ENCODE data around the gene MAN1A2. TPM values are rescaled to one million over a fixed set of nuclear protein-coding genes. Genes with fewer than 3 reads are reported as not detected.
A peak's percentile ranks its signal among the peaks of the same experiment; 100 is the strongest.

Gene MAN1A2
- total and polyA plus RNA-seq, 10 of the 15 experiments (the other 5 are each of a cell fraction or from before 2014, with no cell fraction given), result 2.8 to 23.6 (median 16.0) TPM

DNA sequence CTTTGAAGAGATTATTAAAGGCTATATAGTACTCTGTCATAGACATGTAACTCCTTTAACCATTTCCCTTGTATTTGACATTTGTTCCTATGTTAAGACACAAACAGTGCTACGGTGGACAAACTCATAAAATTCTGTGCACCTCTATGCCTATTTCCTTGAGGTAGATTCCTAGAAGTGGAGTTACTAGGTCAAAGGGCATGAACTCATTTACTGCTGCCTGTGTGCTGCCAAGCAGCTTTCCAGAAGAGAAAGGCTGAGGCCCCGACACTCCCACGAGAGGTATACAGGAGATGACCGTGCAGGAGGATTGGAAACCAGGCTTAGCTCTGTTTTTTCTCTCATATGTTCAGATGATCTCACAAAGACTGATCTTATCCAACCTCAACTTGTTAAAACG, 204.2 kb downstream of the MAN1A2 start:
- H3K9me3 ChIP-seq (replicated peaks; ENCODE audit: control insufficient read depth, insufficient read depth, low read length), result no peaks in the 10 kb centered on the region
- no peaks in the 10 kb centered on the region for H3K36me3 ChIP-seq (ENCODE audit: control insufficient read depth in 2 of 2, insufficient read depth in 2 of 2, low read length in 1 of 2)
- peaks cover 0 to 3% of the 10 kb centered on the region in 2 experiments; a peak in 3 of 4 replicates for H3K27me3 ChIP-seq (replicated peaks in 1 of 2; ENCODE audit: control insufficient read depth in 2 of 2, insufficient read depth in 2 of 2, low read length in 1 of 2)
- no peak overlapping the region for H3K27ac ChIP-seq (ENCODE audit: control insufficient read depth, insufficient read depth)
- BruUV-seq (replicated peaks), result no TSS peak
- no peak overlapping the region for H3K9ac ChIP-seq (ENCODE audit: control insufficient read depth, insufficient read depth, low read length)
- CTCF ChIA-PET, result interaction anchor here (1.2 kb wide), 1 partner anchor 37 kb away, joined by 3 read pairs; no protein-coding TSS in a partner anchor
- 27% methylated on average over 5 of the region's 5 CpGs for WGBS (ENCODE audit: insufficient coverage, insufficient replicate concordance, low lambda C conversion rate, missing lambda C conversion rate)
- no peak overlapping the region for H3K4me2 ChIP-seq (ENCODE audit: control insufficient read depth, insufficient read depth)
- H3K79me2 ChIP-seq (ENCODE audit: control insufficient read depth, insufficient read depth, low read length), result no peaks in the 10 kb centered on the region
- SMC1A ChIA-PET (ENCODE audit: uncharacterized antibody, unreplicated experiment), result interaction anchor here (1.1 to 1.2 kb wide), 2 partner anchors 9 to 36 kb away, joined by 3 to 4 read pairs; no protein-coding TSS in a partner anchor
- FAIRE-seq (no peak), ATAC-seq (no peak), DNase-seq (ENCODE audit: low read depth, low spot score) (no peak)
- no peak overlapping the region for H3K4me3 ChIP-seq
- no peaks in the 10 kb centered on the region for H4K20me1 ChIP-seq (ENCODE audit: control insufficient read depth, insufficient read depth)
- H3K4me1 ChIP-seq (ENCODE audit: control insufficient read depth, insufficient read depth, low read length), result no peaks in the 10 kb centered on the region
- POLR2A ChIA-PET, result no interaction called here
- no peak overlapping the region for H2AFZ ChIP-seq (ENCODE audit: control insufficient read depth, low read depth, low read length)
- in situ Hi-C loops (cut with MboI), result no loop called here
- no peak for TF ChIP-seq IRF4 (IDR thresholded peaks at IDR 0.05; ENCODE audit: low read depth, low read length)
- RAD21 ChIA-PET (ENCODE audit: unreplicated experiment), result no interaction called here
- intact Hi-C loops (cut with micrococcal nuclease; ENCODE audit: unreplicated experiment), result no loop called here

- ChIA-PET CTCF (no interaction called here), RAD21 (ENCODE audit: unreplicated experiment) (no interaction called here), SMC1A (ENCODE audit: uncharacterized antibody, unreplicated experiment) (no interaction called here), POLR2A (no interaction called here)
- Histone ChIP-seq H4K20me1 (ENCODE audit: control insufficient read depth, insufficient read depth) (no peaks in the 10 kb centered on the region), H3K4me2 (ENCODE audit: control insufficient read depth, insufficient read depth) (no peak overlapping the region), H3K36me3 (ENCODE audit: control insufficient read depth in 2 of 2, insufficient read depth in 2 of 2, low read length in 1 of 2) (no peaks in the 10 kb centered on the region), H3K27ac (ENCODE audit: control insufficient read depth, insufficient read depth) (no peak overlapping the region), H2AFZ (ENCODE audit: control insufficient read depth, low read depth, low read length) (no peak overlapping the region), H3K4me1 (ENCODE audit: control insufficient read depth, insufficient read depth, low read length) (no peaks in the 10 kb centered on the region), H3K9ac (ENCODE audit: control insufficient read depth, insufficient read depth, low read length) (no peak overlapping the region), H3K27me3 (replicated peaks in 1 of 2; ENCODE audit: control insufficient read depth in 2 of 2, insufficient read depth in 2 of 2, low read length in 1 of 2) (peaks cover 0 to 3% of the 10 kb centered on the region in 2 experiments; a peak in 3 of 4 replicates), H3K9me3 (replicated peaks; ENCODE audit: control insufficient read depth, insufficient read depth, low read length) (no peaks in the 10 kb centered on the region), H3K79me2 (ENCODE audit: control insufficient read depth, insufficient read depth, low read length) (no peaks in the 10 kb centered on the region), H3K4me3 (no peak overlapping the region)
- no peak for FAIRE-seq
- no peak for DNase-seq (ENCODE audit: low read depth, low spot score)
- 35% methylated on average over 4 of the region's 4 CpGs for WGBS (ENCODE audit: insufficient coverage, insufficient replicate concordance, low lambda C conversion rate, missing lambda C conversion rate)
- intact Hi-C loops (cut with micrococcal nuclease; ENCODE audit: unreplicated experiment), result no loop called here
- TF ChIP-seq SPI1 (IDR thresholded peaks at IDR 0.05; ENCODE audit: borderline replicate concordance, insufficient read depth, low read depth, low read length) (peak; percentile 86; the same call in 1 of the 2 replicates), RFX5 (IDR thresholded peaks at IDR 0.05; ENCODE audit: low read depth, low read length) (no peak), HCFC1 (IDR thresholded peaks at IDR 0.05; ENCODE audit: low read length) (no peak), BRCA1 (IDR thresholded peaks at IDR 0.05; ENCODE audit: low read depth, low read length) (no peak)
- TF ChIP-seq, protein P1, sequence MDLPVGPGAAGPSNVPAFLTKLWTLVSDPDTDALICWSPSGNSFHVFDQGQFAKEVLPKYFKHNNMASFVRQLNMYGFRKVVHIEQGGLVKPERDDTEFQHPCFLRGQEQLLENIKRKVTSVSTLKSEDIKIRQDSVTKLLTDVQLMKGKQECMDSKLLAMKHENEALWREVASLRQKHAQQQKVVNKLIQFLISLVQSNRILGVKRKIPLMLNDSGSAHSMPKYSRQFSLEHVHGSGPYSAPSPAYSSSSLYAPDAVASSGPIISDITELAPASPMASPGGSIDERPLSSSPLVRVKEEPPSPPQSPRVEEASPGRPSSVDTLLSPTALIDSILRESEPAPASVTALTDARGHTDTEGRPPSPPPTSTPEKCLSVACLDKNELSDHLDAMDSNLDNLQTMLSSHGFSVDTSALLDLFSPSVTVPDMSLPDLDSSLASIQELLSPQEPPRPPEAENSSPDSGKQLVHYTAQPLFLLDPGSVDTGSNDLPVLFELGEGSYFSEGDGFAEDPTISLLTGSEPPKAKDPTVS (IDR thresholded peaks at IDR 0.05; ENCODE audit: low read depth, low read length), result no peak
- in situ Hi-C loops (cut with MboI), result no loop called here
- no TSS peak for BruUV-seq (replicated peaks)
- ATAC-seq, result peak; percentile 84
Observed at GRCh38 chr1:117572546-117572945, 205.3 kb downstream of the MAN1A2 start.
